Keratinocyte (primary cell): ENCODE results near the gene REV3L. TPM values are rescaled to one million over a fixed set of nuclear protein-coding genes. Genes with fewer than 3 reads are reported as not detected.

Experiments
- DNase-seq: peaks from one replicate; pipeline ENCODE4 v3.0.0-alpha.2; 2011; ENCODE audit warnings: low read depth, missing footprints, low spot score
- FAIRE-seq: peaks from 2 replicates; lab custom pipeline; 2011; peaks lifted over from hg19 to GRCh38; lab: Jason Lieb, UNC
- H2AFZ ChIP-seq: 2 replicates; pipeline ENCODE4 v1.6.0; 2012; ENCODE audit warnings: low read length, control low read depth, inconsistent platforms; ENCODE audit not compliant: control insufficient read depth
- H3K27ac ChIP-seq: 2 replicates; pipeline ENCODE4 v1.5.1; 2011; ENCODE audit warnings: low read length; ENCODE audit not compliant: control insufficient read depth, insufficient read depth
- H3K27me3 ChIP-seq: 3 replicates; pipeline ENCODE4 v1.6.0; 2011; ENCODE audit warnings: low read length; ENCODE audit not compliant: control insufficient read depth, insufficient read depth; ENCODE audit errors: extremely low read depth
- H3K36me3 ChIP-seq, 2 experiments: 2 replicates in 1 of 2; 3 replicates in 1 of 2; pipeline ENCODE4 v1.5.1; 2011; ENCODE audit warnings: low read length in 2 of 2, mild to moderate bottlenecking in 1 of 2; ENCODE audit not compliant: control insufficient read depth in 2 of 2, insufficient read depth in 2 of 2; ENCODE audit errors: extremely low read depth in 1 of 2
- H3K4me1 ChIP-seq: 3 replicates; pipeline ENCODE4 v1.5.1; 2011; ENCODE audit warnings: low read length; ENCODE audit not compliant: control insufficient read depth, insufficient read depth; ENCODE audit errors: extremely low read depth
- H3K4me2 ChIP-seq: 3 replicates; pipeline ENCODE4 v1.6.0; 2011; ENCODE audit warnings: low read depth, low read length; ENCODE audit not compliant: control insufficient read depth, insufficient read depth; ENCODE audit errors: extremely low read depth
- H3K4me3 ChIP-seq, 3 experiments: fragments of 200-600 bp in 1 of 3; sonication (generic) in 1 of 3; 2 replicates in 2 of 3; 3 replicates in 1 of 3; pipeline ENCODE4 v1.5.1; 2011 to 2016; ENCODE audit warnings: low read length in 3 of 3, mild to moderate bottlenecking in 3 of 3, control low read depth in 2 of 3, inconsistent platforms in 1 of 3, low read depth in 1 of 3, mixed read lengths in 1 of 3, mixed run types in 1 of 3, moderate library complexity in 1 of 3; ENCODE audit not compliant: control insufficient read depth in 2 of 3, insufficient read depth in 2 of 3; ENCODE audit errors: extremely low read depth in 1 of 3
- H3K79me2 ChIP-seq: 2 replicates; pipeline ENCODE4 v1.6.0; 2012; ENCODE audit warnings: low read length; ENCODE audit not compliant: control insufficient read depth, insufficient read depth
- H3K9ac ChIP-seq: 3 replicates; pipeline ENCODE4 v1.6.0; 2011; ENCODE audit warnings: low read length; ENCODE audit not compliant: control insufficient read depth, insufficient read depth; ENCODE audit errors: extremely low read depth
- H3K9me1 ChIP-seq: 3 replicates; pipeline ENCODE4 v1.6.0; 2011; ENCODE audit warnings: low read length; ENCODE audit not compliant: control insufficient read depth, insufficient read depth; ENCODE audit errors: extremely low read depth
- H3K9me3 ChIP-seq: 2 replicates; pipeline ENCODE4 v1.5.1; 2012; ENCODE audit warnings: low read depth, low read length; ENCODE audit not compliant: control insufficient read depth
- H4K20me1 ChIP-seq: 3 replicates; pipeline ENCODE4 v1.6.0; 2011; ENCODE audit warnings: low read length; ENCODE audit not compliant: control insufficient read depth, insufficient read depth; ENCODE audit errors: extremely low read depth
- EZH2 ChIP-seq: IDR thresholded peaks from one replicate; pipeline ENCODE4 v1.6.1; 2012; ENCODE audit warnings: inconsistent platforms, mild to moderate bottlenecking, low read length, moderate library complexity
- dilution Hi-C: fragments of 300-500 bp; cut with MboI; formaldehyde crosslinking; loops from one replicate; pipeline ENCODE4 v1.7.0; 2020; ENCODE audit warnings: low sequenced_read_pairs; ENCODE audit not compliant: extremely low pct_ligation_motif_present
- polyA plus RNA-seq, 5 experiments: library from polyadenylated mRNA; depleted of rRNA in 3 of 5; stranded (reverse) in 3 of 5; stranded (forward) in 1 of 5; unstranded in 1 of 5; fragments of >200 nt; gene quantifications; 1 replicate in 1 of 5; 2 replicates in 3 of 5; 3 replicates in 1 of 5; pipeline versions ENCODE4 v1.2.1 to v1.2.3, GENCODE V29; 2011 to 2012; ENCODE audit warnings: missing spikeins in 2 of 5, low read depth in 1 of 5, low replicate concordance in 1 of 5
- TF ChIP-seq, protein P1 (sequence below), 3 experiments: IDR thresholded peaks in 1 of 3; conservative IDR thresholded peaks in 1 of 3; optimal IDR thresholded peaks in 1 of 3; 2 replicates in 2 of 3; 3 replicates in 1 of 3; pipeline versions ENCODE3 to v1.5.1; 2011; ENCODE audit warnings: low read length in 3 of 3, mild to moderate bottlenecking in 3 of 3, moderate library complexity in 2 of 3, control low read depth in 1 of 3, inconsistent platforms in 1 of 3; ENCODE audit not compliant: insufficient read depth in 2 of 3; ENCODE audit errors: extremely low read depth in 1 of 3

Gene REV3L
- polyA plus RNA-seq, 1 donor (not counting 4 experiments of a cell fraction or from before 2014, with no cell fraction given) = 9.5 TPM

DNA sequence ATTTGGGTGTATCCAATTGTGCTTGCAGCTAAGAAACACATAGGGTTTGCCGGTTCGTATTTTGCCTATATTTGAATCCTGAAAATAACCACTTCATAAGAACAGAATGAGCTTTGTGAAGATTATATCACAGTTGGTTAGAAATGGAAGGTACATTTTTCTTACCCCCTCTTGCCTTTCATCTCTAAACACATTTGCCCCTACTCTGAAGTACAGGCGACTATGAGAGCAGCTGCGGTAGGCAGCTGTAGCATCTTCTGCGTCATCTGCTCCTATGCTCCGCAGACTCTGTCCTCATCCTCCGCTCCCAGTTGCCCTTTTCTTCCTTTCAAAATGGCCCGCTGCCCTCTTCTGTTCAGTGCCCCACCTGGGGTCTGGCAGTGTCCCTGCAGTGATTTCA lies 47.6 kb upstream of the REV3L start:
- Histone ChIP-seq H3K9me1 (no peaks in the 10 kb centered on the region), H2AFZ (no peak overlapping the region), H4K20me1 (no peaks in the 10 kb centered on the region), H3K4me3 (no peak overlapping the region), H3K9me3 (no peaks in the 10 kb centered on the region), H3K79me2 (no peaks in the 10 kb centered on the region), H3K27ac (no peak overlapping the region), H3K4me2 (no peak overlapping the region), H3K27me3 (no peaks in the 10 kb centered on the region), H3K36me3 (no peaks in the 10 kb centered on the region), H3K9ac (no peak overlapping the region), H3K4me1 (no peaks in the 10 kb centered on the region)
- dilution Hi-C loops = no loop called here
- no peak for DNase-seq
- no peak for FAIRE-seq
- TF ChIP-seq EZH2 = no peak
- TF ChIP-seq, protein P1, sequence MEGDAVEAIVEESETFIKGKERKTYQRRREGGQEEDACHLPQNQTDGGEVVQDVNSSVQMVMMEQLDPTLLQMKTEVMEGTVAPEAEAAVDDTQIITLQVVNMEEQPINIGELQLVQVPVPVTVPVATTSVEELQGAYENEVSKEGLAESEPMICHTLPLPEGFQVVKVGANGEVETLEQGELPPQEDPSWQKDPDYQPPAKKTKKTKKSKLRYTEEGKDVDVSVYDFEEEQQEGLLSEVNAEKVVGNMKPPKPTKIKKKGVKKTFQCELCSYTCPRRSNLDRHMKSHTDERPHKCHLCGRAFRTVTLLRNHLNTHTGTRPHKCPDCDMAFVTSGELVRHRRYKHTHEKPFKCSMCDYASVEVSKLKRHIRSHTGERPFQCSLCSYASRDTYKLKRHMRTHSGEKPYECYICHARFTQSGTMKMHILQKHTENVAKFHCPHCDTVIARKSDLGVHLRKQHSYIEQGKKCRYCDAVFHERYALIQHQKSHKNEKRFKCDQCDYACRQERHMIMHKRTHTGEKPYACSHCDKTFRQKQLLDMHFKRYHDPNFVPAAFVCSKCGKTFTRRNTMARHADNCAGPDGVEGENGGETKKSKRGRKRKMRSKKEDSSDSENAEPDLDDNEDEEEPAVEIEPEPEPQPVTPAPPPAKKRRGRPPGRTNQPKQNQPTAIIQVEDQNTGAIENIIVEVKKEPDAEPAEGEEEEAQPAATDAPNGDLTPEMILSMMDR (optimal IDR thresholded peaks at IDR 0.05 in 1 of 3, IDR thresholded peaks at IDR 0.05 in 1 of 3, conservative IDR thresholded peaks at IDR 0.05 in 1 of 3; ENCODE audit: extremely low read depth in 1 of 3, insufficient read depth in 2 of 3, low read length in 3 of 3) = no peak

DNA sequence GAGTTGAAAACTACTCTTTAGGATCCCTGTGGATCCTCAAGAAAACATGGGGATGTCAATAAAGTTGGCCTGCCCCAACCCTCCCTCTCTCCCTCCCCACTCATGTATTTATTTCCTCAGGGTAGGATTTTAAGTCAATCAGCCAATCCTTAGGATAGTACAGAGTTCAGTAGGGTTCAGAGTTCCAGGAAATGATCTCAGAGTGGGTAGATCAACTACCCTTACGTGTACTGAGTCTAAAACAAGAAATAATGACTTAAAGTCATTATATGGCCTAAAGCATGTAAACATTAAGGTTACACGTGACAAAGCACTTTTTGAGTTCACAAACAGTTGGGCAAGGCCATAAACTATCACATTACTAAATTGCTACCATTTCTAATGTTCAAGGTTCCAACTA lies 47.2 kb upstream of the REV3L start:
- DNase-seq (no peak), FAIRE-seq (no peak)
- Histone ChIP-seq H3K4me2 (no peak overlapping the region), H3K4me1 (no peaks in the 10 kb centered on the region), H3K79me2 (no peaks in the 10 kb centered on the region), H2AFZ (no peak overlapping the region), H3K9ac (no peak overlapping the region), H3K4me3 (no peak overlapping the region), H3K9me1 (no peaks in the 10 kb centered on the region), H3K36me3 (no peaks in the 10 kb centered on the region), H3K27ac (no peak overlapping the region), H4K20me1 (no peaks in the 10 kb centered on the region), H3K27me3 (no peaks in the 10 kb centered on the region), H3K9me3 (no peaks in the 10 kb centered on the region)
- no peak for TF ChIP-seq EZH2
- TF ChIP-seq, protein P1 (optimal IDR thresholded peaks at IDR 0.05 in 1 of 3, IDR thresholded peaks at IDR 0.05 in 1 of 3, conservative IDR thresholded peaks at IDR 0.05 in 1 of 3; ENCODE audit: extremely low read depth in 1 of 3, insufficient read depth in 2 of 3, low read length in 3 of 3) = no peak
- dilution Hi-C loops = no loop called here
